Smooth muscle cell (in vitro differentiated cells): ENCODE measurements around the gene QRICH1. TPM values are rescaled to one million over a fixed set of nuclear protein-coding genes. Genes with fewer than 3 reads are reported as not detected.
A peak's percentile ranks its signal among the peaks of the same experiment; 100 is the strongest.

ENCODE experiments used
- DNase-seq: peaks from one replicate; lab custom pipeline; 2025; ENCODE audit not compliant: unreplicated experiment; lab: John Stamatoyannopoulos, UW
- H2AFZ ChIP-seq: fragments of 200-600 bp; sonication (generic); 2 replicates; pipeline ENCODE4 v1.6.0; 2016; ENCODE audit warnings: antibody characterized with exemption, low read depth, mild to moderate bottlenecking
- H3F3A ChIP-seq: fragments of 200-600 bp; sonication (generic); 2 replicates; pipeline ENCODE4 v1.6.0; 2017; ENCODE audit warnings: antibody characterized with exemption, low read depth
- H3K27ac ChIP-seq: fragments of 200-600 bp; sonication (generic); 2 replicates; pipeline ENCODE4 v1.5.1; 2016; ENCODE audit warnings: low read depth, mild to moderate bottlenecking
- H3K27me3 ChIP-seq: fragments of 200-600 bp; sonication (generic); 2 replicates; pipeline ENCODE4 v1.6.1; 2016; ENCODE audit warnings: low read depth, mild to moderate bottlenecking
- H3K36me3 ChIP-seq: fragments of 200-600 bp; sonication (generic); 2 replicates; pipeline ENCODE4 v1.5.1; 2016; ENCODE audit warnings: low read depth
- H3K4me1 ChIP-seq: fragments of 200-600 bp; sonication (generic); 2 replicates; pipeline ENCODE4 v1.5.1; 2016; ENCODE audit warnings: low read depth
- H3K4me2 ChIP-seq: fragments of 200-600 bp; sonication (generic); 2 replicates; pipeline ENCODE4 v1.6.0; 2016; ENCODE audit warnings: mild to moderate bottlenecking
- H3K4me3 ChIP-seq: fragments of 200-600 bp; sonication (generic); 2 replicates; pipeline ENCODE4 v1.5.1; 2016; ENCODE audit warnings: mild to moderate bottlenecking
- H3K79me2 ChIP-seq: fragments of 200-600 bp; sonication (generic); 2 replicates; pipeline ENCODE4 v1.6.0; 2016; ENCODE audit warnings: low read depth, mild to moderate bottlenecking
- H3K9ac ChIP-seq: fragments of 200-600 bp; sonication (generic); 2 replicates; pipeline ENCODE4 v1.6.0; 2016; ENCODE audit warnings: low read depth
- H3K9me3 ChIP-seq: fragments of 200-600 bp; sonication (generic); replicated peaks from 2 replicates; pipeline ENCODE4 v1.5.1; 2016; ENCODE audit warnings: low read depth
- H4K20me1 ChIP-seq: fragments of 200-600 bp; sonication (generic); 2 replicates; pipeline ENCODE4 v1.6.0; 2016; ENCODE audit warnings: low read depth
- CTCF ChIP-seq: fragments of 200-600 bp; sonication (generic); IDR thresholded peaks from 2 replicates; pipeline ENCODE4 v1.5.1; 2017; ENCODE audit warnings: borderline replicate concordance, mild to moderate bottlenecking, antibody characterized with exemption; ENCODE audit not compliant: insufficient read depth, poor library complexity, severe bottlenecking
- WGBS: methylation state at CpG from one replicate; pipeline ENCODE4 v1.1.7; 2016; ENCODE audit warnings: low lambda C conversion rate; 5-methylcytosine and 5-hydroxymethylcytosine counted together
- polyA plus RNA-seq: library from polyadenylated mRNA; unstranded; fragments of >200 nt; fragmentation: Nextera tagmentation; extraction: Ambion mirVana; gene quantifications from 2 replicates; pipeline ENCODE4 v1.2.1, GENCODE V29; 2016
- total RNA-seq: library from RNA; depleted of rRNA; stranded (reverse); fragments of >200 nt; gene quantifications from 2 replicates; pipeline ENCODE4 v1.2.3, GENCODE V29; 2014

Gene QRICH1
- total and polyA plus RNA-seq, 2 experiments from 2014 or later, result 38.2 to 62.0 TPM

- WGBS, result 100% methylated on average over 3 of the region's 3 CpGs
Measured at GRCh38 chr3:49035281-49035680, 58.6 kb downstream of the QRICH1 start.

GRCh38 chr3:49034650-49035049 is 59.2 kb downstream of the QRICH1 start:
- Histone ChIP-seq H3F3A (peaks cover 17% of the 10 kb centered on the region), H3K27ac (no peak overlapping the region), H3K9me3 (no peaks in the 10 kb centered on the region), H3K4me2 (no peak overlapping the region), H2AFZ (no peak overlapping the region), H3K27me3 (no peaks in the 10 kb centered on the region), H4K20me1 (no peaks in the 10 kb centered on the region), H3K9ac (no peak overlapping the region), H3K4me3 (no peak overlapping the region), H3K79me2 (no peaks in the 10 kb centered on the region), H3K4me1 (no peaks in the 10 kb centered on the region), H3K36me3 (no peaks in the 10 kb centered on the region)
- no peak for DNase-seq
- WGBS, result 100% methylated on average over 2 of the region's 2 CpGs
- TF ChIP-seq CTCF, result no peak

More at GRCh38 chr3:49035281-49035680, 58.6 kb downstream of the QRICH1 start:
- H4K20me1 ChIP-seq, result no peaks in the 10 kb centered on the region
- no peaks in the 10 kb centered on the region for H3K4me1 ChIP-seq
- no peak overlapping the region for H3K27ac ChIP-seq
- H3F3A ChIP-seq, result peaks cover 11% of the 10 kb centered on the region
- H3K79me2 ChIP-seq, result no peaks in the 10 kb centered on the region
- no peak overlapping the region for H3K4me3 ChIP-seq
- H3K27me3 ChIP-seq, result no peaks in the 10 kb centered on the region
- H3K36me3 ChIP-seq, result no peaks in the 10 kb centered on the region
- no peak overlapping the region for H3K4me2 ChIP-seq
- no peak for DNase-seq
- H3K9ac ChIP-seq, result no peak overlapping the region
- no peaks in the 10 kb centered on the region for H3K9me3 ChIP-seq
- H2AFZ ChIP-seq, result no peak overlapping the region
- no peak for TF ChIP-seq CTCF

DNA sequence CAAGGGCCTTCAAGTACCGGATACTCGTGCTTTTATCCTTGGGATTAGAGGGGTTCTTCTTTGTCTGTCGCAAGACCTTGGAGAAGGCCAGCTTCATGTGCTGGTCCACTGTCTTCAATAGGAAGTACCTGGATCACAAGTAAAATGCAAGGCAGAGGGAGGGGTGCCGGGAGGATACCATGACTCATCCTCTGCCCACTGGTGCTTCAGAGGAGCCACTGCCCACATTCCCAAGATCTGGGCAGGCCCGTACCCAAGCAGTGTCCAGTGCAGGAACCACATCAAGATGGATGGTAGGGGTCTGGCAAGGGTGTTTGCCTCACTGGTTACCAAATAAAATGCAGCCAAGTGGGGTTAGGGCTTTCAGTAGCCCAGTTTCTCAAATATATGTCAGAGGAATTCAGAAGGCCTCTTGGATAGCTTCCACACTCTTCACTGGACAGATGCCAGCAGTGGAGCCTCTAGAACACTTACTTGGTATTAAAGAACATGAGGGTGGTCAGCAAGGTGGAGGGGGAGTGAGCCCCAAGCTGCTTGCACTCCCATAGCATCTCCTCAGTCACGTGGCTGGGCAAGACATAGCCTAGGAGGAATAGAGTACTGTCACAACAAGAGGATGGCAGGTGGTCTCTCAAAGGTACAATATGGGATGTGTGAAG is 61.1 kb downstream of the QRICH1 start:
- no peak for DNase-seq
- H3K9ac ChIP-seq, result no peak overlapping the region
- 92% methylated on average over 6 of the region's 6 CpGs for WGBS
- H3K27me3 ChIP-seq, result no peaks in the 10 kb centered on the region
- peaks cover 13% of the 10 kb centered on the region for H3K79me2 ChIP-seq
- peaks cover 20% of the 10 kb centered on the region for H3F3A ChIP-seq
- no peak overlapping the region for H3K27ac ChIP-seq
- H3K36me3 ChIP-seq, result no peaks in the 10 kb centered on the region
- H3K4me3 ChIP-seq, result no peak overlapping the region
- no peak for TF ChIP-seq CTCF
- H3K4me1 ChIP-seq, result peaks cover 10% of the 10 kb centered on the region
- no peak overlapping the region for H3K4me2 ChIP-seq
- H3K9me3 ChIP-seq, result no peaks in the 10 kb centered on the region
- H2AFZ ChIP-seq, result no peak overlapping the region
- no peaks in the 10 kb centered on the region for H4K20me1 ChIP-seq

- no peak for DNase-seq
- peak overlapping the region; percentile 91 for H3K27ac ChIP-seq
- no peak overlapping the region for H3K9ac ChIP-seq
Measured at GRCh38 chr3:49030321-49030720, 63.5 kb downstream of the QRICH1 start.

More at GRCh38 chr3:49030321-49030720, 63.5 kb downstream of the QRICH1 start:
- peaks cover 24% of the 10 kb centered on the region for H3K79me2 ChIP-seq
- H4K20me1 ChIP-seq, result no peaks in the 10 kb centered on the region
- no peaks in the 10 kb centered on the region for H3K27me3 ChIP-seq
- TF ChIP-seq CTCF, result no peak
- H3K4me1 ChIP-seq, result peaks cover 10% of the 10 kb centered on the region
- H3K4me3 ChIP-seq, result no peak overlapping the region
- peaks cover 29% of the 10 kb centered on the region for H3F3A ChIP-seq
- no peak overlapping the region for H2AFZ ChIP-seq
- WGBS, result 100% methylated on average over 6 of the region's 6 CpGs
- no peaks in the 10 kb centered on the region for H3K36me3 ChIP-seq
- no peak overlapping the region for H3K4me2 ChIP-seq
- no peaks in the 10 kb centered on the region for H3K9me3 ChIP-seq
